Neuronal stem cell (in vitro differentiated cells): ENCODE measurements around the gene PLGRKT.

Experiments
- DNase-seq: peaks from one replicate; pipeline ENCODE4 v3.0.0-alpha.2; 2013; ENCODE audit warnings: low spot score
- H2AFZ ChIP-seq: one replicate; pipeline ENCODE4 v1.6.1; 2013; ENCODE audit warnings: mild to moderate bottlenecking, low read length, inconsistent platforms
- H2AK5ac ChIP-seq: 2 replicates; pipeline ENCODE4 v1.6.1; 2013; ENCODE audit warnings: low read depth, mild to moderate bottlenecking, inconsistent platforms, low read length, moderate library complexity, mixed read lengths
- H2BK120ac ChIP-seq: 2 replicates; pipeline ENCODE4 v1.6.1; 2013; ENCODE audit warnings: low read depth, mild to moderate bottlenecking, inconsistent platforms, low read length, moderate library complexity, mixed read lengths
- H2BK12ac ChIP-seq: one replicate; pipeline ENCODE4 v1.6.1; 2013; ENCODE audit warnings: low read length, inconsistent platforms
- H2BK15ac ChIP-seq: 2 replicates; pipeline ENCODE4 v1.6.1; 2013; ENCODE audit warnings: mild to moderate bottlenecking, low read length, inconsistent platforms, mixed read lengths
- H2BK5ac ChIP-seq: one replicate; pipeline ENCODE4 v1.6.1; 2013; ENCODE audit warnings: inconsistent platforms, mild to moderate bottlenecking, low read length, moderate library complexity
- H3K14ac ChIP-seq: one replicate; pipeline ENCODE4 v1.6.1; 2013; ENCODE audit warnings: low read length, inconsistent platforms
- H3K18ac ChIP-seq: 2 replicates; pipeline ENCODE4 v1.6.1; 2013; ENCODE audit warnings: low read length, inconsistent platforms
- H3K23ac ChIP-seq: 2 replicates; pipeline ENCODE4 v1.6.1; 2013; ENCODE audit warnings: low read depth, mild to moderate bottlenecking, mixed read lengths, low read length, inconsistent platforms; ENCODE audit not compliant: poor library complexity
- H3K27ac ChIP-seq: replicated peaks from 3 replicates; pipeline ENCODE4 v1.5.1; 2013; ENCODE audit warnings: low read length, inconsistent platforms
- H3K27me3 ChIP-seq, 3 experiments: 2 replicates each; pipeline ENCODE4 v1.6.1; 2013; ENCODE audit warnings: low read length in 3 of 3, mild to moderate bottlenecking in 2 of 3, inconsistent platforms in 1 of 3, low read depth in 1 of 3, mixed read lengths in 1 of 3, moderate library complexity in 1 of 3; ENCODE audit not compliant: control insufficient read depth in 3 of 3, insufficient read depth in 3 of 3
- H3K36me3 ChIP-seq, 2 donors: replicated peaks in 1 of 2; 2 replicates each; pipeline ENCODE4 v1.6.1; 2013; ENCODE audit warnings: low read length in 2 of 2; ENCODE audit not compliant: control insufficient read depth in 2 of 2, insufficient read depth in 2 of 2
- H3K4ac ChIP-seq: 2 replicates; pipeline ENCODE4 v1.6.1; 2013; ENCODE audit warnings: inconsistent platforms, mild to moderate bottlenecking, low read length, moderate library complexity
- H3K4me1 ChIP-seq, 2 donors: 1 replicate in 1 of 2; 2 replicates in 1 of 2; pipeline ENCODE4 v1.6.1; 2013; ENCODE audit warnings: low read length in 2 of 2, low read depth in 1 of 2; ENCODE audit not compliant: control insufficient read depth in 2 of 2, insufficient read depth in 1 of 2
- H3K4me2 ChIP-seq: one replicate; pipeline ENCODE4 v1.6.1; 2013; ENCODE audit warnings: mild to moderate bottlenecking, low read length, inconsistent platforms; ENCODE audit not compliant: insufficient read depth, poor library complexity, severe bottlenecking
- H3K4me3 ChIP-seq, 2 donors: 2 replicates each; pipeline ENCODE4 v1.5.1; 2013; ENCODE audit warnings: low read length in 2 of 2, mild to moderate bottlenecking in 2 of 2, inconsistent platforms in 1 of 2, moderate library complexity in 1 of 2
- H3K79me1 ChIP-seq: one replicate; pipeline ENCODE4 v1.6.1; 2013; ENCODE audit warnings: low read depth, mild to moderate bottlenecking, inconsistent platforms, low read length, moderate library complexity
- H3K9ac ChIP-seq: one replicate; pipeline ENCODE4 v1.6.1; 2013; ENCODE audit warnings: mild to moderate bottlenecking, low read depth, low read length, inconsistent platforms; ENCODE audit not compliant: poor library complexity
- H3K9me3 ChIP-seq, 2 donors: replicated peaks in 1 of 2; 2 replicates each; pipeline versions ENCODE3 to v1.6.1; 2013; ENCODE audit warnings: low read length in 2 of 2, mild to moderate bottlenecking in 2 of 2, inconsistent platforms in 1 of 2, low read depth in 1 of 2, mixed read lengths in 1 of 2, moderate library complexity in 1 of 2; ENCODE audit not compliant: control insufficient read depth in 2 of 2, insufficient read depth in 1 of 2
- H4K8ac ChIP-seq: one replicate; pipeline ENCODE4 v1.6.1; 2013; ENCODE audit warnings: low read depth, mild to moderate bottlenecking, inconsistent platforms, low read length, moderate library complexity
- H4K91ac ChIP-seq: one replicate; pipeline ENCODE4 v1.6.1; 2013; ENCODE audit warnings: low read length, low read depth, mild to moderate bottlenecking, inconsistent platforms; ENCODE audit not compliant: poor library complexity
- WGBS, 2 donors: extraction: QIAGEN DNeasy Blood & Tissue Kit; methylation state at CpG; one replicate each; pipeline ENCODE4 v1.1.7; 2013; ENCODE audit warnings: missing lambda C conversion rate in 2 of 2, mixed read lengths in 1 of 2; ENCODE audit not compliant: insufficient read length in 2 of 2, insufficient replicate concordance in 1 of 2; ENCODE audit errors: extremely low coverage in 2 of 2; 5-methylcytosine and 5-hydroxymethylcytosine counted together

PLGRKT gene

GRCh38 chr9:5393497-5393896 is 44.2 kb downstream of the PLGRKT start:
- no peak for DNase-seq
- no peak overlapping the region for H2BK5ac ChIP-seq
- no peak overlapping the region for H4K91ac ChIP-seq
- no peaks in the 10 kb centered on the region for H3K36me3 ChIP-seq
- no peak overlapping the region for H3K27ac ChIP-seq
- H2BK120ac ChIP-seq: no peak overlapping the region
- H3K18ac ChIP-seq: no peak overlapping the region
- WGBS, 2 donors: no CpG with 5 or more reads among the region's 2 CpGs
- H2AK5ac ChIP-seq: no peak overlapping the region
- H3K9ac ChIP-seq: no peak overlapping the region
- H3K79me1 ChIP-seq: no peaks in the 10 kb centered on the region
- H3K14ac ChIP-seq: no peak overlapping the region
- H2AFZ ChIP-seq: no peak overlapping the region
- H3K4me1 ChIP-seq: peaks cover 0 to 4% of the 10 kb centered on the region in 2 donors
- H4K8ac ChIP-seq: no peak overlapping the region
- H3K4me2 ChIP-seq: no peak overlapping the region
- H3K4me3 ChIP-seq: no peak overlapping the region
- no peaks in the 10 kb centered on the region for H3K9me3 ChIP-seq
- no peak overlapping the region for H3K23ac ChIP-seq
- H2BK15ac ChIP-seq: no peak overlapping the region
- no peaks in the 10 kb centered on the region for H3K27me3 ChIP-seq
- H2BK12ac ChIP-seq: no peak overlapping the region
- no peak overlapping the region for H3K4ac ChIP-seq

- Histone ChIP-seq H3K14ac (no peak overlapping the region), H2BK5ac (no peak overlapping the region), H3K36me3 (no peaks in the 10 kb centered on the region), H4K8ac (no peak overlapping the region), H3K23ac (no peak overlapping the region), H3K4me2 (no peak overlapping the region), H3K9me3 (no peaks in the 10 kb centered on the region), H3K18ac (no peak overlapping the region), H3K4me1 (peaks cover 0 to 13% of the 10 kb centered on the region in 2 donors), H3K27ac (no peak overlapping the region), H2BK120ac (no peak overlapping the region), H4K91ac (no peak overlapping the region), H3K4me3 (no peak overlapping the region), H3K4ac (no peak overlapping the region), H2BK12ac (no peak overlapping the region), H3K27me3 (no peaks in the 10 kb centered on the region), H3K79me1 (no peaks in the 10 kb centered on the region), H3K9ac (no peak overlapping the region), H2BK15ac (no peak overlapping the region), H2AFZ (no peak overlapping the region), H2AK5ac (no peak overlapping the region)
- no peak for DNase-seq
- WGBS, 2 donors: no CpG with 5 or more reads among the region's 1 CpG
These were observed 45.4 kb downstream of the PLGRKT start for GRCh38 chr9:5392285-5392684.

GRCh38 chr9:5389109-5389732 is 48.5 kb downstream of the PLGRKT start:
- no peak overlapping the region for H3K18ac ChIP-seq
- no peak overlapping the region for H4K8ac ChIP-seq
- no peak overlapping the region for H4K91ac ChIP-seq
- H2AFZ ChIP-seq: no peak overlapping the region
- no peaks in the 10 kb centered on the region for H3K79me1 ChIP-seq
- no peak overlapping the region for H3K9ac ChIP-seq
- H2BK12ac ChIP-seq: no peak overlapping the region
- no peaks in the 10 kb centered on the region for H3K9me3 ChIP-seq
- peaks cover 0 to 13% of the 10 kb centered on the region in 2 donors for H3K4me1 ChIP-seq
- no peaks in the 10 kb centered on the region for H3K36me3 ChIP-seq
- H2AK5ac ChIP-seq: no peak overlapping the region
- no peak overlapping the region for H3K4me3 ChIP-seq
- H3K4ac ChIP-seq: no peak overlapping the region
- H2BK5ac ChIP-seq: no peak overlapping the region
- no peak for DNase-seq
- H2BK15ac ChIP-seq: no peak overlapping the region
- H3K14ac ChIP-seq: no peak overlapping the region
- H3K27ac ChIP-seq: no peak overlapping the region
- no peak overlapping the region for H3K23ac ChIP-seq
- no CpG with 5 or more reads among the region's 3 CpGs for WGBS, 2 donors
- H3K4me2 ChIP-seq: no peak overlapping the region
- no peak overlapping the region for H2BK120ac ChIP-seq
- no peaks in the 10 kb centered on the region for H3K27me3 ChIP-seq

- H3K14ac ChIP-seq: no peak overlapping the region
- no peak overlapping the region for H2BK120ac ChIP-seq
- H2BK5ac ChIP-seq: no peak overlapping the region
- H3K4me2 ChIP-seq: no peak overlapping the region
- H2BK15ac ChIP-seq: no peak overlapping the region
- H3K9me3 ChIP-seq: no peaks in the 10 kb centered on the region
- H4K8ac ChIP-seq: no peak overlapping the region
- H3K36me3 ChIP-seq: no peaks in the 10 kb centered on the region
- H3K23ac ChIP-seq: no peak overlapping the region
- no peaks in the 10 kb centered on the region for H3K27me3 ChIP-seq
- no peak overlapping the region for H4K91ac ChIP-seq
- no peak overlapping the region for H3K18ac ChIP-seq
- H2AFZ ChIP-seq: no peak overlapping the region
- H2BK12ac ChIP-seq: no peak overlapping the region
- no peaks in the 10 kb centered on the region for H3K79me1 ChIP-seq
- WGBS, 2 donors: no CpG with 5 or more reads among the region's 5 CpGs
- H2AK5ac ChIP-seq: no peak overlapping the region
- H3K27ac ChIP-seq: no peak overlapping the region
- H3K4me1 ChIP-seq: peaks cover 0 to 13% of the 10 kb centered on the region in 2 donors
- no peak overlapping the region for H3K4ac ChIP-seq
- DNase-seq: no peak
- no peak overlapping the region for H3K4me3 ChIP-seq
- H3K9ac ChIP-seq: no peak overlapping the region
These were observed 49.5 kb downstream of the PLGRKT start for GRCh38 chr9:5388026-5388819.
